Peyer's patch (tissue), 4 donors: ENCODE data around the gene GNG12.

ENCODE experiments used
- POLR2A ChIP-seq, 2 donors: fragments of 450-650 bp; IDR thresholded peaks; one replicate each; pipeline ENCODE4 v1.5.1; 2017; ENCODE audit warnings: antibody characterized with exemption in 2 of 2, mild to moderate bottlenecking in 2 of 2, moderate library complexity in 2 of 2
- TF ChIP-seq, protein P1 (sequence below), 6 experiments: fragments of 450-650 bp in 4 of 6; fragments of 200-600 bp in 2 of 6; sonication (generic) in 1 of 6; IDR thresholded peaks; one replicate each; pipeline ENCODE4 v1.5.1; 2017 to 2019; ENCODE audit warnings: antibody characterized with exemption in 6 of 6, mild to moderate bottlenecking in 3 of 6, moderate library complexity in 1 of 6

DNA sequence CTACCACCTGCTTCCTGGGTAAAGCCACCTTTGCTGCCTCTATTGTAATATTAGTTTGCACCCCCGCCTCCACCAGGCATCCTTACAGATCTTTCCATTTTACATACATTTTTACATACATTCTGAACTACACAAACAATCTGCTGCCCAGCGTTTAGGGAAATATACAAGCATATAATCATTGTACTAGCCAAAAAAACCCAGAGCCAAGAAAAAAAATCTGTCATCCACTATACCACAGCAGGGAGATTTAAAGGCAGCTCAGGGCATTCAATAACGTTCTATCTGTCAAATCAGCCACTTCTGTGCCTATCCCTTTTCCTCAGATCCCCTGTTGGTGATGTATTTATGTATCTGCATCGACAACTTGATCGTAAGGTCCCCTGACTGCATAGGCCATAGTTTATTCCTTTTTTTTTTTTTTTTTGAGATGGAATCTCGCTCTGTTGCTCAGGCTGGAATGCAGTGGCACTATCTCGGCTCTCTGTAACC lies 43.0 kb downstream of the GNG12 start:
- TF ChIP-seq POLR2A (IDR thresholded peaks at IDR 0.05): no peak
- TF ChIP-seq, protein P1, sequence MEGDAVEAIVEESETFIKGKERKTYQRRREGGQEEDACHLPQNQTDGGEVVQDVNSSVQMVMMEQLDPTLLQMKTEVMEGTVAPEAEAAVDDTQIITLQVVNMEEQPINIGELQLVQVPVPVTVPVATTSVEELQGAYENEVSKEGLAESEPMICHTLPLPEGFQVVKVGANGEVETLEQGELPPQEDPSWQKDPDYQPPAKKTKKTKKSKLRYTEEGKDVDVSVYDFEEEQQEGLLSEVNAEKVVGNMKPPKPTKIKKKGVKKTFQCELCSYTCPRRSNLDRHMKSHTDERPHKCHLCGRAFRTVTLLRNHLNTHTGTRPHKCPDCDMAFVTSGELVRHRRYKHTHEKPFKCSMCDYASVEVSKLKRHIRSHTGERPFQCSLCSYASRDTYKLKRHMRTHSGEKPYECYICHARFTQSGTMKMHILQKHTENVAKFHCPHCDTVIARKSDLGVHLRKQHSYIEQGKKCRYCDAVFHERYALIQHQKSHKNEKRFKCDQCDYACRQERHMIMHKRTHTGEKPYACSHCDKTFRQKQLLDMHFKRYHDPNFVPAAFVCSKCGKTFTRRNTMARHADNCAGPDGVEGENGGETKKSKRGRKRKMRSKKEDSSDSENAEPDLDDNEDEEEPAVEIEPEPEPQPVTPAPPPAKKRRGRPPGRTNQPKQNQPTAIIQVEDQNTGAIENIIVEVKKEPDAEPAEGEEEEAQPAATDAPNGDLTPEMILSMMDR (IDR thresholded peaks at IDR 0.05): no peak
